GM12878 (cell line): Measurements from ENCODE around the gene TOP2B. TPM values are rescaled to one million over a fixed set of nuclear protein-coding genes. Genes with fewer than 3 reads are reported as not detected.

Experiments used
- ATAC-seq: fragments of 200-7000 bp; cut with Tn5 transposase; 3 replicates; pipeline ENCODE4 v1.9.1; 2020; ENCODE audit warnings: mild to moderate bottlenecking, moderate library complexity
- BruUV-seq: library from RNA; stranded (reverse); fragments of 400-500 nt; replicated peaks from 2 replicates; lab custom pipeline; 2021; lab: Mats Ljungman, UMichigan
- CTCF ChIA-PET: fragments of 300-600 bp; sonication (Branson Sonifier 250); formaldehyde crosslinking; extraction: SDS; loops from one replicate; lab custom pipeline; 2021; ENCODE audit warnings: inconsistent platforms; lab: Yijun Ruan, JAX
- POLR2A ChIA-PET: fragments of 350-600 bp; formaldehyde crosslinking; extraction: SDS; loops from one replicate; lab custom pipeline; 2021; ENCODE audit warnings: inconsistent platforms; lab: Charles Lee
- RAD21 ChIA-PET: fragments of 300-600 bp; sonication (Branson Sonifier 250); formaldehyde crosslinking; loops from one replicate; lab custom pipeline; 2023; ENCODE audit warnings: antibody characterized with exemption; ENCODE audit not compliant: unreplicated experiment; lab: Charles Lee
- SMC1A ChIA-PET: fragments of 300-600 bp; sonication (Branson Sonifier 250); formaldehyde crosslinking; loops from one replicate; lab custom pipeline; 2023; ENCODE audit not compliant: unreplicated experiment, uncharacterized antibody; lab: Charles Lee
- DNase-seq: peaks from one replicate; pipeline ENCODE4 v3.0.0-alpha.2; 2011; ENCODE audit warnings: low read depth, low spot score
- FAIRE-seq: peaks from 3 replicates; lab custom pipeline; 2011; peaks lifted over from hg19 to GRCh38; lab: Jason Lieb, UNC
- H2AFZ ChIP-seq: 2 replicates; pipeline ENCODE4 v1.6.0; 2011; ENCODE audit warnings: low read depth, low read length, control low read depth; ENCODE audit not compliant: control insufficient read depth
- H3K27ac ChIP-seq: 2 replicates; pipeline ENCODE4 v1.5.1; 2011; ENCODE audit warnings: control low read depth; ENCODE audit not compliant: control insufficient read depth, insufficient read depth
- H3K27me3 ChIP-seq, 2 experiments: replicated peaks in 1 of 2; 2 replicates each; pipeline versions ENCODE4 v1.6.0 to v1.6.1; 2011; ENCODE audit warnings: low read length in 1 of 2; ENCODE audit not compliant: control insufficient read depth in 2 of 2, insufficient read depth in 2 of 2
- H3K36me3 ChIP-seq, 2 experiments: 2 replicates each; pipeline ENCODE4 v1.5.1; 2011; ENCODE audit warnings: low read length in 1 of 2; ENCODE audit not compliant: control insufficient read depth in 2 of 2, insufficient read depth in 2 of 2
- H3K4me1 ChIP-seq: 2 replicates; pipeline ENCODE4 v1.6.1; 2011; ENCODE audit warnings: mild to moderate bottlenecking, low read length, moderate library complexity, mixed read lengths; ENCODE audit not compliant: control insufficient read depth, insufficient read depth
- H3K4me2 ChIP-seq: 2 replicates; pipeline ENCODE4 v1.6.0; 2011; ENCODE audit warnings: control low read depth; ENCODE audit not compliant: control insufficient read depth, insufficient read depth
- H3K4me3 ChIP-seq: fragments of 200-600 bp; sonication (generic); 2 replicates; pipeline ENCODE4 v1.5.1; 2016
- H3K79me2 ChIP-seq: 2 replicates; pipeline ENCODE4 v1.6.0; 2011; ENCODE audit warnings: low read length; ENCODE audit not compliant: control insufficient read depth, insufficient read depth
- H3K9ac ChIP-seq: 2 replicates; pipeline ENCODE4 v1.8.0; 2011; ENCODE audit warnings: low read length, control low read depth, mixed read lengths; ENCODE audit not compliant: control insufficient read depth, insufficient read depth
- H3K9me3 ChIP-seq: replicated peaks from 3 replicates; pipeline ENCODE4 v1.5.1; 2011; ENCODE audit warnings: mild to moderate bottlenecking, low read length; ENCODE audit not compliant: control insufficient read depth, insufficient read depth
- H4K20me1 ChIP-seq: 2 replicates; pipeline ENCODE4 v1.6.0; 2011; ENCODE audit not compliant: control insufficient read depth, insufficient read depth
- ATF7 ChIP-seq: fragments of 450-650 bp; IDR thresholded peaks from 2 replicates; pipeline ENCODE4 v1.6.1; 2016; ENCODE audit warnings: low read depth, mild to moderate bottlenecking
- BCL3 ChIP-seq: IDR thresholded peaks from 2 replicates; pipeline ENCODE4 v1.6.1; 2011; ENCODE audit warnings: borderline replicate concordance, low read depth, mild to moderate bottlenecking, moderate library complexity, low read length; ENCODE audit not compliant: insufficient read depth, poor library complexity, severe bottlenecking
- BMI1 ChIP-seq: fragments of 450-650 bp; IDR thresholded peaks from 2 replicates; pipeline ENCODE4 v1.6.1; 2016; ENCODE audit warnings: mild to moderate bottlenecking, moderate library complexity, borderline replicate concordance
- E4F1 ChIP-seq: fragments of 450-650 bp; IDR thresholded peaks from 2 replicates; pipeline ENCODE4 v1.6.1; 2018; ENCODE audit warnings: borderline replicate concordance, mild to moderate bottlenecking; ENCODE audit not compliant: partially characterized antibody
- JUND ChIP-seq: IDR thresholded peaks from 2 replicates; pipeline ENCODE4 v1.6.1; 2012; ENCODE audit warnings: low read depth, mild to moderate bottlenecking, low read length, improper control_type of control experiment, moderate library complexity
- PKNOX1 ChIP-seq: fragments of 450-650 bp; IDR thresholded peaks from 2 replicates; pipeline ENCODE4 v1.6.1; 2016; ENCODE audit warnings: mild to moderate bottlenecking
- TCF3 ChIP-seq: IDR thresholded peaks from 2 replicates; pipeline ENCODE4 v1.6.1; 2012; ENCODE audit warnings: low read depth, mild to moderate bottlenecking, low read length, borderline replicate concordance; ENCODE audit not compliant: insufficient read depth
- ZNF592 ChIP-seq: fragments of 450-650 bp; IDR thresholded peaks from 2 replicates; pipeline ENCODE4 v1.6.1; 2017; ENCODE audit warnings: mild to moderate bottlenecking, moderate library complexity
- WGBS: methylation state at CpG from one replicate; pipeline ENCODE4 v1.1.6; 2016; ENCODE audit warnings: low lambda C conversion rate; ENCODE audit not compliant: insufficient replicate concordance, insufficient coverage; ENCODE audit errors: missing lambda C conversion rate; 5-methylcytosine and 5-hydroxymethylcytosine counted together
- in situ Hi-C: fragments of 300-500 bp; cut with MboI; formaldehyde crosslinking; loops from 9 replicates; pipeline ENCODE4 v1.14.3; 2018; ENCODE audit warnings: mixed read lengths
- intact Hi-C: fragments of 100-400 bp; cut with micrococcal nuclease; formaldehyde crosslinking; loops from one replicate; pipeline ENCODE4 v1.14.2; 2022; ENCODE audit not compliant: unreplicated experiment
- polyA plus RNA-seq, 11 experiments: library from polyadenylated mRNA; depleted of rRNA in 4 of 11; unstranded in 6 of 11; stranded (reverse) in 5 of 11; fragments of >200 nt; fragmentation: Nextera tagmentation in 4 of 11; fragmentation: Illumina TruSeq in 1 of 11; extraction: Ambion mirVana in 4 of 11; extraction: Trizol in 1 of 11; gene quantifications; 1 replicate in 1 of 11; 2 replicates in 10 of 11; pipeline versions ENCODE4 v1.2.1 to v1.2.3, GENCODE V29; 2011 to 2016; ENCODE audit warnings: inconsistent platforms in 2 of 11, missing spikeins in 2 of 11, low read depth in 1 of 11
- total RNA-seq, 4 experiments: library from RNA; depleted of rRNA in 3 of 4; stranded (reverse); fragments of >200 nt in 3 of 4; fragmentation: Illumina TruSeq in 1 of 4; extraction: Trizol in 1 of 4; gene quantifications; 2 replicates each; pipeline versions ENCODE4 v1.2.1 to v1.2.3, GENCODE V29; 2013 to 2021

TOP2B gene
- total and polyA plus RNA-seq, 10 of the 15 experiments (the other 5 are each of a cell fraction or from before 2014, with no cell fraction given), result 28.6 to 134 (median 83.4) TPM

GRCh38 chr3:25585361-25586166, 79.1 kb downstream of the TOP2B start (continued):
- TF ChIP-seq ZNF592, result no peak
- no peak for TF ChIP-seq BCL3

- ChIA-PET RAD21 (no interaction called here), POLR2A (no interaction called here), CTCF (no interaction called here), SMC1A (no interaction called here)
- H3K4me1 ChIP-seq, result no peaks in the 10 kb centered on the region
- no peaks in the 10 kb centered on the region; the same call in 2 of the 3 replicates for H3K9me3 ChIP-seq
- intact Hi-C loops (no loop called here), in situ Hi-C loops (no loop called here)
- no peak overlapping the region for H3K4me3 ChIP-seq
- no peak for FAIRE-seq
- no peak overlapping the region for H2AFZ ChIP-seq
- ATAC-seq, result no peak; the same call in 2 of the 3 replicates
- no peaks in the 10 kb centered on the region for H3K36me3 ChIP-seq
- no peaks in the 10 kb centered on the region; a peak in 1 of 4 replicates for H3K27me3 ChIP-seq
- WGBS, result 43% methylated on average over 17 of the region's 17 CpGs
- DNase-seq, result no peak
- no peaks in the 10 kb centered on the region; the same call in 1 of the 2 replicates for H4K20me1 ChIP-seq
- H3K4me2 ChIP-seq, result no peak overlapping the region
- no peak overlapping the region for H3K27ac ChIP-seq
- BruUV-seq, result no TSS peak
- H3K79me2 ChIP-seq, result no peaks in the 10 kb centered on the region
- H3K9ac ChIP-seq, result no peak overlapping the region
- TF ChIP-seq PKNOX1 (no peak), TCF3 (no peak), E4F1 (no peak), ATF7 (no peak), BMI1 (no peak), JUND (no peak)
Observed at GRCh38 chr3:25584011-25584789, 80.5 kb downstream of the TOP2B start.
